Activated T-helper 9 cell treated with anti-CD3 and anti-CD28 coated beads, Interleukin-2, amount 50 U/mL, for 16 hours (primary cell): ENCODE results near the gene RPL37.
"Not testable (repeated sequence)": the region's sequence is repeated elsewhere in the genome, so short reads cannot be mapped to it uniquely, and the experiment has no call there.

ENCODE experiments used
- DNase-seq: peaks from one replicate; pipeline ENCODE4 v3.0.0-alpha.2; 2020; ENCODE audit warnings: low read depth

RPL37 gene

DNA sequence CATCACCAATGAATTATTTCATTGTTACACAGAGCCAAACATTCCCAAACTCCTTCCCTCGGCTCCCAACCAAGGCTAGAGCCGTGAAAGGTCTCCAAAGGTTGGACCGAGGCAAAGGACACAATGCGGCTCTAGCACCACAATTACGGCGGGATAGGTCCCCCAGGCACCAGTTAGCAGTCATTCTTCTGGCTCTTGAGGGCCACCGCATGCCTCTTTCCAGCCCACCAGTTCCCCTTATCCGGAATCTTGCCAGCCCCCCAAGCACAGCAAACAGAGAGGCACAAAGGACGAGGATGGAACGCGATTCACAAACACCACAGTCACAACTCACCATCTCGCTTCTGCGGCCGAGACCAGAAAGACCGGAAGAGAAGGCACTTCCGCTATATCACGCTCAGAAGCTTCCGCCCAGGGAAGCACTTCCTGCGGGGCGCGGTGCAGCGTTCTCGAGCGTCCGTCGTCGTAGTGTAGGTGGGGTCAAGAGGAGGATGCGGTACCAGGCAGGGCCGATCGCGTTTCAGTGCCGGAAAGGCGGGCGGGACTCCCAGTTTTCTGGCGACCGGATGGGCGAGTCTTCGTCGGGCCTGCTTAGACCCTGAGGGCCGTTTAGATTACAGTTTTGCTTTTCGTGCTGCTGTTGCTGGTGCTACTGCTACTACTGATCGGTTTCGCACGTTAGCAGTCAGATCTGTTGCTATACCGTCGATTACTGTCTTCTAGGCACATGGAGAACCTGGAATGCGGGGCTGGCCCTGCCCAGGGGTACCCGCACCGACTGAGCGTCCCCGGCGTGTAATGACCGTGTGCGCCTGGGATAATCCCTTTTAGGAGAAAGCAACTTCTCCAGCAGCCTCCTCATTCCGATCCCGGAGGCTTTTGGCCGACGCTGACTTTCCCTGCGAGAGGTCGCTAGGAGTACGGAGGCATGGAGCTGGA lies at the start of gene RPL37:
Gene RPL37, minus strand, starts transcription at position 374 of the 939 bp plus-strand sequence. Its CDS starts 37 bp downstream, at position 337.
- peak; percentile 85 for DNase-seq

DNA sequence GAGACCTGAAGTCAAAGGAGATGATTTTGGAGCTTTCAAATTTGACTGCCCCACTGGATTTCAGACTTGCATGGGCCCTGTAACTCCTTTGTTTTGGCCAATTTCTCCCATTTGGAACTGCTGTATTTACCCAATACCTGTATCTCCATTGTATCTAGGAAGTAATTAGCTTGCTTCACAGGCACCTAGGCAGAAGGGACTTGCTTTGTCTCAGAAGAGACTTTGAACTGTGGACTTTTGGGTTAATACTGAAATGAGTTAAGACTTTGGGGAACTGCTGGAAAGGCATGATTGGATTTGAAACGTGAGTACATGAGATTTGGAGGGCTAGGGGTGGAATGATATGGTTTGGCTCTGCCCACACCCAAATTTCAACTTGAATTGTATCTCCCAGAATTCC lies 48.0 kb upstream of the RPL37 start:
- DNase-seq = not testable (repeated sequence)

DNA sequence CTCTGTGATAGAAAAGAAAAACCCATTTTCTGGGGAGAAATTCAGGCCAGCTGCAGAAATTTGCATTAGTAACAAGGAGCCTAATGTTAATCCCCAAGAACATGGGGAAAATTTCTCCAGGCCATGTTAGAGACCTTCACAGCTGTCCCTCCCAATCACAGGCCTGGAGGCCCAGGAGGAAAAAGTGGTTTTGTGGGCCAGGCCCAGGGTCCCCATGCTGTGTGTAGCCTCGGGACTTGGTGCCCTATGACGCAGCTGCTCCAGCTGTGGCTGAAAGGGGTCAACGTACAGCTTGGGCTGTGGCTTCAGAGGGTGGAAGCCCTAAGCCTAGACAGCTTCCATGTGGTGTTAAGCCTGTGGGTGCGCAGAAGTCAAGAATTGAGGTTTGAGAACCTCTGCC lies 47.3 kb upstream of the RPL37 start:
- no peak for DNase-seq

DNA sequence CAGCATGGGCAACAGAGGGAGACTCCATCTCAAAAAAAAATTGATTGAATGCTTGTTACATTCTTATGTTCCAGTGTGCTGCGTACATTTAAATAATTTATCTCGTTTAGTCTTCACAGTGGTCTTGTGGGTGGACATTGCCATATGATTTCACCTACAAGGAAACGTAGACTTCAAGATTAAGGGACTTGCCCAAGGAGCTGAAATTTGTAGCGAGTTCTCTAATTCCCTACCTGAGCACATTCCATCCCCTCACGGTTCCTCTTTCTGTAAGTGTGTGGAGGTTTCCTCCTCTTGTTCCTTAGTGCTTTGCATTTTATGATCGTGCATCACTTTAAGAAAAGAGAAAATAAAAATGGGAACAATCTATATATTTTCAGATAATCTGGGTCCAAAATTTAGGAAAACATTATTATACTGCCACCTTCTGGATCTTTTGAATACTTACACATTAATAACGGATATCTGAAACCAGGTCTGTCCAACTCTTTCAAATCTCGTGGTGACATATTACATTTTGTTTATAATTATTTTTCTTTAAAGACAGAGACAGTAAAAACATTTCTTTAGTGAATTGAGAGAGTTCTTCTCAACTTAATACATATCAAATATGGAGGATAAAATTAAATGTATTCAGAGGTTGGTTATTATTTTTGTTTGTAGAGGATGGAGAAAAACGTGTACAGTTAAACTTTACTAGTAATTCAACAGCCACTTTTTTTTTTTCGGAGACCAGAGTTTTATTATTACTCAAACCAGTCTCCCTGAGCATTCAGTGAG lies 44.3 kb upstream of the RPL37 start:
- no peak for DNase-seq

DNA sequence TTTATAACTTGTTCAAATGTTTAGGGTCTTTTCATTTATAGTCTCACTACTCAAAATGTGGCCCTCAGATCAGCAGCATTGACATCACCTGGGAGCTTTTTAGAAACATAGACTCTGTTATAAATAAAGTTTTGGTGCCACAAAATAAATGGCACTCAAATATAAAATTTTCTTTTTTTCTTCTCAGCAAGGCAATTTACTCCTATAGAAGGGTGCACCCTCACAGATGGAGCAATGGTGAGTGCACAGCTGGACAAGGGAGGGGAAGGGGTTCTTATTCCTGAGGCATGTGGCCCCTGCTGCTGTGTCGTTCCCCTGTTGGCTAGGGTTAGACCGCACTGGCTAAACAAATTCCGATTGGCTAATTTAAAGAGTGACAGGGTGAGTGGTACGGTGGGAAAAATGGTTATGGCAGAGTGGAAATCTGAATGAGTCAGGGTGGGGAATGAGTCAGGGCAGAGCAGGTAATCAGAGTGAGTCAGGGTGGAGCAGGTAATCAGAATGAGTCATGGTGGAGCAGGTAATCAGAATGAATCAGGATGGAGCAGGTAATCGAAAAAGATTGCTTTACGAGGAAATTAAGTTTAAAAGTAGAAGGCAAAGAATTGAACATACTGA lies 42.5 kb upstream of the RPL37 start:
- DNase-seq = no peak

GRCh38 chr5:40875958-40876357 lies 40.9 kb upstream of the RPL37 start:
- DNase-seq = no peak

GRCh38 chr5:40873286-40873880 lies 38.4 kb upstream of the RPL37 start:
- no peak for DNase-seq

DNA sequence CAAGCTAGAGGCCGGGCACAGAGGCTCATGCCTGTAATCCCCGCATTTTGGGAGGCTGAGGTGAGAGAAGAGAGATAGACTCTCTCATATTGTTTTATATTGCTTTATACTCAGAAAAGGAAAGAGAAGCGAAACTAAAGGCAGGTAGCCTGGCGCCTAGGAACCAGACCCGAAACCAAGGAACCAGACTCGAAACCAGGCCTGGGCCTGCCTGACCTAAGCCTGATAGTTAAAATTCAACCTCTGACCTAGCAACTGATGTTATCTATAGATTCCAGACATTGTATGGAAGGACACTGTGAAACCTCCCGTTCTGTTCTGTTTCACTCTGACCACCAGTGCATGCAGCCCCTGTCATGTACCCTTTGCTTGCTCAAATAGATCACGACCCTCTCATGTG lies 37.2 kb upstream of the RPL37 start:
- DNase-seq = not testable (repeated sequence)

DNA sequence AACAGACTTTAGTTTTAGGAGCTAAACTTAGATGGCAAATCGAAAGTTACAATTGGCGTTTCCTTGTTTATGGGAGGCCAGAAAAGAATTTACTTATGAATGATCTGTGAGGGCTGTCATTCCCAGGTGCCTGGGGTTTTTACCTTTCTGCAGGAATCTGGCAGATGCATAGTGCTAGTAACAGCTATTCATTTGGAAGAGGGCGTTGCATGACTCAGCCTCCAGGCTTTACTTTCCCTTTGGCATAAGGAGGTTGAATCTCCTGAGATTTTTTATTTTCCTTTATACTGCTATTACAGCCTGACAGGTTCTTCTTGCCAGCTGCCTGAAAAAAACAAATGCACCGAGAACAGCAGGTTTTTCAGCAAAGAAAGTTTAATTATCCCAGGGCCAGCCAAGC lies 36.2 kb upstream of the RPL37 start:
- no peak for DNase-seq

GRCh38 chr5:40869384-40869783 lies 34.4 kb upstream of the RPL37 start:
- no peak for DNase-seq

DNA sequence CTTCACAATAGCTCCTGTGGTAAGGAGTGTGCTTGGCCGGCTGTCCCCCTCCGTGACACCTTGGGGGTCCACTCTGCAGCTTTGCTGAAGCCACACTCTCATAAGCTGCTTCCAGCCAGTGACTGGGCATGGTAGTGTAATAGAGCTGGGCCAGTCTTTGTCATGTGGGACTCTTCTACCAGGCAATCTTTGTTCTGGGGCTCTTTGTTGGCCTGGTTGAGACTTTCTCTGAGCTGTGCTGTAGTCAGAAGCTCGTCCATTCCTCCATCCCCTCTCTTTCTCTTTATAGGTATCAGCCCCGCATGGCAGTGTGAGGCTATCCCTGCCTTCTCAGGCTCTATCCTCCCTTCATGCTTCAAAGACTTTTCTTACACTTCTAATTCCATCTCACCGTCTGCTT lies 31.8 kb upstream of the RPL37 start:
- no peak for DNase-seq

GRCh38 chr5:40865004-40865403 lies 30.0 kb upstream of the RPL37 start:
- DNase-seq = not testable (repeated sequence)

DNA sequence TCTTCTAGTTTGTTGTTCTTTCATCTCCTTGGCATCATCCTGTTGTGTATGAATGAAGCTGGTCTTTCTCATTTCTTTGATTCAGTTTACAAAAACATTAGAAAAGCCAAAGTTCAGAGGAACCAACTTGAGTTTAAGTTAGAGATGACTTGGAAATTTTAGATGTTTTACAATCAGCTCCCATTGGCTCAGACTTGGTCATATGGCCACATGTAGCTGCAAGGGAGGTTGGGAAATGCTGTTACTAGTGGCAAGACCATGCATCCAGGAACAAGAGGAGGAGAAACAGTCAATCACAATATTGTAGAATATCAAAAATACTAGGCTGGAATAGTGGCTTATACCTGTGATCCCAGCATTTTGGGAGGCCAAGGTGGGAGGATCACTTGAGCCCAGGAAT lies 25.7 kb upstream of the RPL37 start:
- DNase-seq = no peak

DNA sequence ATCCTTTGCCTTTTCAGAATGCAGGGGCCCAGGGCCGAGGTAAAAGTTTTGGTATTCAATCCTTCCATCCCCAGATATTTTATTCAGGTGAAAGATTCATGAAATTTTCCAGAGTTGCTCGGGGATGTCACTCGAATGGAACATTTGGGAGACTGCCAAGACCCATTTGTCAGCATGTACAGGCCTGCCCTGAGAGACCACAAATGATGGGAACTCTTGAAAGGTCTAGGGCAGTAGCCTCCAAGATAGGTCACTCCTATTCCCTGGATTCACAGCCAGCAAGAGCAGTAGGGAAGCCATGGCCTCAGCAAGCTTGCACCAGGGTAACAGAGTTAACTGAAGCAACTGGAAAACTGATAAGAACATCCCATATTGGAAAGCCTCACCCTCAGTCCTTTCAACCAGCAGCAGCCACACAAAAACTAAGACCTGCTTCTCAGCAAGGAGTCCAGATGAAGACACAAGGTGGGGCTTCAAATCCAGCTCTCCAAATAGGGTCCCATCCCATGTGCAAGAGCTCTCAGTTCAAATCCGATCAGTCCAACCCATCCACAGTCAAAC lies 18.7 kb upstream of the RPL37 start:
- DNase-seq = no peak

- no peak for DNase-seq
Measured at GRCh38 chr5:40847525-40847924, 12.5 kb upstream of the RPL37 start.

DNA sequence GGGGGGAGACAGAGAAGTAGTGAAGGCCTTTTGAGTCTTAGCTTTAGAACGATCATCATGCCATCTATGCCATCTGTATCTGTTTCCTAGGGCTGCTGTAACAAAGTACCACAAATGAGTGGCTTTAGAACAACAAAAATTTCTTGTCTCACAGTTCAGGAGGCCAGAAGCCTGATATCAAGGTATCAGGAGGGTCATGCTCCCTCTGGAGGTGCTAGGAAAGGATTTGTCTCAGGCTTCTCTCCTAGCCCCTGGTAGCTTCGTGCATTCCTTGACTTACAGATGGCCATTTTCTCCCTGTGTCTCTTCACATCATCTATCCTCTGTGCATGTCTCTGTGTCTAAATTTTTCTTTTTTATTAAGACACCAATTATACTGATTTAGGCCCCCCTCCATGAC lies 11.3 kb upstream of the RPL37 start:
- no peak for DNase-seq

GRCh38 chr5:40844565-40844964 lies 9.5 kb upstream of the RPL37 start:
- DNase-seq = no peak

GRCh38 chr5:40842351-40842750 lies 7.3 kb upstream of the RPL37 start:
- no peak for DNase-seq

DNA sequence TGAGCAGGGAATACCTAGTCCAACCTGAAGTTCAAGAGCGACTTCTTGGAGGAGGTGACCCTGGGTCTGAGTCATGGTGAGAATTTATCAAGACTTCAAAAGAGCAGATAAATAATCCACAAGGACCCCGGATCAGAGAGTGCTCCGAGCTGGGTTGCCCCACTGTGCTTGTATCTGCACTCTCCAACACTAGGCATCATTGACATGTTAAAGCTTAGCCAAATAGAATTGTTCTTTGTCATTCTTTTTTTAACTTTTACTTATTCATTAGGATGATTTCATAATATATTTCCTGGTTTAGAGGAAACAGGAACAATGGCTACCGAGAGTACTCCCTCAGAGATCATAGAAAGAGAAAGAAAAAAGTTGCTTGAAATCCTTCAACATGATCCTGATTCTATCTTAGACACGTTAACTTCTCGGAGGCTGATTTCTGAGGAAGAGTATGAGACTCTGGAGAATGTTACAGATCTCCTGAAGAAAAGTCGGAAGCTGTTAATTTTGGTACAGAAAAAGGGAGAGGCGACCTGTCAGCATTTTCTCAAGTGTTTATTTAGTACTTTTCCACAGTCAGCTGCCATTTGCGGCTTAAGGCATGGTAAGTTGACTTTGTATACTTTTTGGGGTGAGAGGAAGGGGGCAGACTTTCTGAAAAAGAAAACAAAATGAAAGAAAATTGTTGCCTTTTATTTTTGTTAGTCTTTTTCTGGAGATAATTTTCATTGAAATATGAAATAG lies 6.2 kb upstream of the RPL37 start, which contains the start of gene CARD6:
Gene CARD6, plus strand, starts transcription at position 300 of the 738 bp plus-strand sequence. Its CDS starts 16 bp downstream, at position 316.
- no peak for DNase-seq

- no peak for DNase-seq
Measured at GRCh38 chr5:40838086-40838485, 3.1 kb upstream of the RPL37 start.

- DNase-seq = peak; percentile 23
Measured at GRCh38 chr5:40834391-40834848, 602 bp downstream of the RPL37 start.
